ENCODE results near the gene FBXW4.

GRCh38 chr10:101644002-101644401 lies 51.0 kb downstream of the FBXW4 start:
- TF ChIP-seq FOXA1 (IDR thresholded peaks at IDR 0.05) = no peak
- TF ChIP-seq SP1 (IDR thresholded peaks at IDR 0.05) = no peak
- TF ChIP-seq SUZ12 (IDR thresholded peaks at IDR 0.05) = no peak
- TF ChIP-seq ELF4 (IDR thresholded peaks at IDR 0.05) = no peak
- no peak for TF ChIP-seq LEF1 (IDR thresholded peaks at IDR 0.05; ENCODE audit: borderline replicate concordance)
- TF ChIP-seq FOXK2 (IDR thresholded peaks at IDR 0.05) = no peak
- no peak for TF ChIP-seq BHLHE40 (IDR thresholded peaks at IDR 0.05; ENCODE audit: borderline replicate concordance)
- TF ChIP-seq FOXM1 (IDR thresholded peaks at IDR 0.05; ENCODE audit: borderline replicate concordance) = no peak
- TF ChIP-seq L3MBTL2 (conservative IDR thresholded peaks at IDR 0.05) = no peak
- no peak for TF ChIP-seq ARNT (IDR thresholded peaks at IDR 0.05)
- no peak for TF ChIP-seq NFRKB (IDR thresholded peaks at IDR 0.05)

Data from HEK293T (cell line).